K562 (cell line): Measurements from ENCODE around the gene MRPS18B. TPM values are rescaled to one million over a fixed set of nuclear protein-coding genes. Genes with fewer than 3 reads are reported as not detected.

ENCODE experiments used
- AFF4 ChIP-seq: sonication (generic); formaldehyde crosslinking; IDR thresholded peaks from 2 replicates; pipeline ENCODE4 v1.8.0; 2023; ENCODE audit warnings: mild to moderate bottlenecking, missing genetic modification reagents
- ELK1 ChIP-seq: sonication (generic); formaldehyde crosslinking; IDR thresholded peaks from 2 replicates; pipeline ENCODE4 v1.8.1; 2022; ENCODE audit warnings: missing genetic modification reagents
- GABPB1 ChIP-seq: sonication (generic); formaldehyde crosslinking; IDR thresholded peaks from 2 replicates; pipeline ENCODE4 v1.8.0; 2022; ENCODE audit warnings: mild to moderate bottlenecking, missing genetic modification reagents
- GTF2B ChIP-seq: IDR thresholded peaks from 2 replicates; pipeline ENCODE4 v1.6.1; 2011; ENCODE audit not compliant: insufficient read length; ENCODE audit errors: extremely low read depth
- HDAC3 ChIP-seq: fragments of 450-650 bp; IDR thresholded peaks from 2 replicates; pipeline ENCODE4 v1.6.1; 2018; ENCODE audit warnings: borderline replicate concordance, mild to moderate bottlenecking, moderate library complexity; ENCODE audit not compliant: partially characterized antibody
- HEY1 ChIP-seq: fragments of 250-450 bp; sonication (Bioruptor Pico); IDR thresholded peaks from 2 replicates; pipeline ENCODE4 v1.5.0; 2020; ENCODE audit warnings: mild to moderate bottlenecking, moderate library complexity, borderline replicate concordance
- NCOA4 ChIP-seq: fragments of 450-650 bp; IDR thresholded peaks from 2 replicates; pipeline ENCODE4 v1.6.1; 2018; ENCODE audit warnings: mild to moderate bottlenecking; ENCODE audit not compliant: partially characterized antibody
- NR3C1 ChIP-seq: sonication (generic); formaldehyde crosslinking; IDR thresholded peaks from 2 replicates; pipeline ENCODE4 v1.8.1; 2022; ENCODE audit warnings: missing genetic modification reagents
- PPARD ChIP-seq: fragments of 250-450 bp; sonication (Bioruptor Pico); IDR thresholded peaks from 2 replicates; pipeline ENCODE4 v1.8.0; 2022; ENCODE audit warnings: inconsistent platforms, mild to moderate bottlenecking, moderate library complexity
- SMAD3 ChIP-seq: fragments of 450-650 bp; formaldehyde crosslinking; conservative IDR thresholded peaks from 2 replicates; pipeline ENCODE4 v1.4.0; 2020; ENCODE audit warnings: mild to moderate bottlenecking
- SNRNP70 ChIP-seq: fragments of 200-400 bp; formaldehyde crosslinking; optimal IDR thresholded peaks from 2 replicates; pipeline ENCODE3; 2017; ENCODE audit warnings: low read depth, low read length
- TAF9B ChIP-seq: fragments of 450-650 bp; IDR thresholded peaks from 2 replicates; pipeline ENCODE4 v1.6.1; 2018; ENCODE audit warnings: mild to moderate bottlenecking; ENCODE audit not compliant: partially characterized antibody
- ZFP1 ChIP-seq: fragments of 450-650 bp; formaldehyde crosslinking; IDR thresholded peaks from 2 replicates; pipeline ENCODE4 v1.4.0; 2020; ENCODE audit warnings: mild to moderate bottlenecking, mixed read lengths
- ZNF354B ChIP-seq: fragments of 250-450 bp; sonication (Bioruptor Pico); IDR thresholded peaks from 2 replicates; pipeline ENCODE4 v1.4.0; 2020
- ZNF785 ChIP-seq: fragments of 250-450 bp; sonication (Bioruptor Pico); IDR thresholded peaks from 2 replicates; pipeline ENCODE4 v1.4.0; 2020; ENCODE audit warnings: mild to moderate bottlenecking
- ZSCAN29 ChIP-seq: fragments of 450-650 bp; IDR thresholded peaks from 2 replicates; pipeline ENCODE4 v1.6.1; 2017
- polyA plus RNA-seq, 8 experiments: library from polyadenylated mRNA; depleted of rRNA in 4 of 8; stranded (reverse) in 5 of 8; unstranded in 3 of 8; fragments of >200 nt; fragmentation: Nextera tagmentation in 2 of 8; fragmentation: Illumina TruSeq in 1 of 8; extraction: Ambion mirVana in 2 of 8; extraction: Trizol in 1 of 8; gene quantifications; 2 replicates each; pipeline versions ENCODE4 v1.2.1 to v1.2.3, GENCODE V29; 2011 to 2014; ENCODE audit warnings: inconsistent platforms in 1 of 8, missing spikeins in 1 of 8
- total RNA-seq, 7 experiments: library from RNA; depleted of rRNA in 6 of 7; stranded (reverse); fragments of >200 nt in 6 of 7; fragmentation: Illumina TruSeq in 2 of 7; extraction: Trizol in 2 of 7; gene quantifications; 2 replicates each; pipeline versions ENCODE4 v1.2.1 to v1.2.3, GENCODE V29; 2011 to 2021; ENCODE audit warnings: low replicate concordance in 1 of 7
- TF ChIP-seq, protein P1 (sequence below): IDR thresholded peaks from 2 replicates; pipeline ENCODE4 v1.6.1; 2016; ENCODE audit warnings: missing genetic modification characterization, missing compliant biosample characterization
- TF ChIP-seq, protein P2 (sequence below): sonication (generic); formaldehyde crosslinking; IDR thresholded peaks from 2 replicates; pipeline ENCODE4 v1.4.0; 2020; ENCODE audit warnings: mild to moderate bottlenecking, missing genetic modification reagents

The MRPS18B gene
- total and polyA plus RNA-seq, 9 of the 15 experiments (the other 6 are each of a cell fraction or from before 2014, with no cell fraction given) = 132 to 383 (median 178) TPM

DNA sequence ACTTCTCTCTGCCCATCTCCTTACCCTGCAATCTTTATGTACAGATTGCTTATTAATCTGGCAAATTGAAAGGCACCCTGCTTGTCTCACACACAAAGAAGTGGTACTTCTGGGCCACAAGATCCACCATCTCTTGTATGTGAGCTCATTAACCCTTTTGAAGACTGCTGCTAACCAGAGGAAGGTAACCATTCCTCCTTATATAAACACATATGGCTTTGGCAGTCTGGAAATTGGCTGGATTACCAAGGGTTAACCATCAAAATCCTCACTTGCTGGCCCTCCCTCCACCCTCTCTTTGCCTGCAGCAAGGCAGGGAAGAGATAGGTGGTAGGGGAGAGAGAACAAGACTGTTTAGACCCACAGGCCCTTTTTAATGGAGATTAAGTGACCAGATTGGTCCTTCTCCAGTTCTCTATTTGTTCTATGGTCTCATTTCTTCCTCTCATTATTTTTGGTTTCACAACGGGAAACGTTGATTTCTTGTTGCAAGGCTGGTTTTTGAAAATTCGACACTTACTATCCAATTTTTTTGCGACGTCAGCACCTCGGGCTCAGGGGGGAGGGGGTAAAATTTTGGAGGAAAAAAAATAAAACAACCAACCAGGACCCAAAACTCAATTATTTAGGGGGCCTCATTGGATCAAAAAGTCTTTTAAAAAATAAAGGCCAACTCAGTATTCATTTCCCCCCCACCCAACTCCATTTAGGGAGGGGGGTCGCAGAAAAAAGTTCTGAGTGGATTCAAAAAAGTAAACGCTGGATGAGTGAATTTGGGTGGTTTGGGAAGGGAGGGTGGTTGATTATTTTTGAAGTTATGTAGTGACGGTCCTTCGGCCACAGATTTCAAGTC is 1.5 kb upstream of the MRPS18B start (continued):
- TF ChIP-seq, protein P1, sequence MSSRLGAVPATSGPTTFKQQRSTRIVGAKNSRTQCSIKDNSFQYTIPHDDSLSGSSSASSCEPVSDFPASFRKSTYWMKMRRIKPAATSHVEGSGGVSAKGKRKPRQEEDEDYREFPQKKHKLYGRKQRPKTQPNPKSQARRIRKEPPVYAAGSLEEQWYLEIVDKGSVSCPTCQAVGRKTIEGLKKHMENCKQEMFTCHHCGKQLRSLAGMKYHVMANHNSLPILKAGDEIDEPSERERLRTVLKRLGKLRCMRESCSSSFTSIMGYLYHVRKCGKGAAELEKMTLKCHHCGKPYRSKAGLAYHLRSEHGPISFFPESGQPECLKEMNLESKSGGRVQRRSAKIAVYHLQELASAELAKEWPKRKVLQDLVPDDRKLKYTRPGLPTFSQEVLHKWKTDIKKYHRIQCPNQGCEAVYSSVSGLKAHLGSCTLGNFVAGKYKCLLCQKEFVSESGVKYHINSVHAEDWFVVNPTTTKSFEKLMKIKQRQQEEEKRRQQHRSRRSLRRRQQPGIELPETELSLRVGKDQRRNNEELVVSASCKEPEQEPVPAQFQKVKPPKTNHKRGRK (tag) = no peak
- TF ChIP-seq SNRNP70 = peak; percentile 90
- no peak for TF ChIP-seq ELK1 (CRISPR knock-in tag)
- no peak for TF ChIP-seq NCOA4
- TF ChIP-seq ZNF354B (CRISPR knock-in tag) = no peak
- TF ChIP-seq SMAD3 = peak; percentile 77
- TF ChIP-seq GABPB1 (CRISPR knock-in tag) = no peak; the same call in 1 of the 2 replicates
- TF ChIP-seq NR3C1 (CRISPR knock-in tag) = no peak
- TF ChIP-seq, protein P2, sequence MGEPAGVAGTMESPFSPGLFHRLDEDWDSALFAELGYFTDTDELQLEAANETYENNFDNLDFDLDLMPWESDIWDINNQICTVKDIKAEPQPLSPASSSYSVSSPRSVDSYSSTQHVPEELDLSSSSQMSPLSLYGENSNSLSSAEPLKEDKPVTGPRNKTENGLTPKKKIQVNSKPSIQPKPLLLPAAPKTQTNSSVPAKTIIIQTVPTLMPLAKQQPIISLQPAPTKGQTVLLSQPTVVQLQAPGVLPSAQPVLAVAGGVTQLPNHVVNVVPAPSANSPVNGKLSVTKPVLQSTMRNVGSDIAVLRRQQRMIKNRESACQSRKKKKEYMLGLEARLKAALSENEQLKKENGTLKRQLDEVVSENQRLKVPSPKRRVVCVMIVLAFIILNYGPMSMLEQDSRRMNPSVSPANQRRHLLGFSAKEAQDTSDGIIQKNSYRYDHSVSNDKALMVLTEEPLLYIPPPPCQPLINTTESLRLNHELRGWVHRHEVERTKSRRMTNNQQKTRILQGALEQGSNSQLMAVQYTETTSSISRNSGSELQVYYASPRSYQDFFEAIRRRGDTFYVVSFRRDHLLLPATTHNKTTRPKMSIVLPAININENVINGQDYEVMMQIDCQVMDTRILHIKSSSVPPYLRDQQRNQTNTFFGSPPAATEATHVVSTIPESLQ (CRISPR knock-in tag) = no peak
- no peak for TF ChIP-seq GTF2B
- no peak for TF ChIP-seq ZSCAN29
- no peak for TF ChIP-seq HEY1 (CRISPR knock-in tag)
- TF ChIP-seq ZNF785 = no peak
- no peak for TF ChIP-seq TAF9B
- TF ChIP-seq ZFP1 = no peak
- TF ChIP-seq PPARD (CRISPR knock-in tag) = no peak
- peak; percentile 97; the same call in 1 of the 2 replicates for TF ChIP-seq AFF4 (CRISPR knock-in tag)
- peak; percentile 1 for TF ChIP-seq HDAC3
